ENCODE results near the gene NLGN1. TPM values are rescaled to one million over a fixed set of nuclear protein-coding genes. Genes with fewer than 3 reads are reported as not detected.

NLGN1 gene
- total RNA-seq, 1 experiment from 2014 or later, result 0.72 TPM

DNA sequence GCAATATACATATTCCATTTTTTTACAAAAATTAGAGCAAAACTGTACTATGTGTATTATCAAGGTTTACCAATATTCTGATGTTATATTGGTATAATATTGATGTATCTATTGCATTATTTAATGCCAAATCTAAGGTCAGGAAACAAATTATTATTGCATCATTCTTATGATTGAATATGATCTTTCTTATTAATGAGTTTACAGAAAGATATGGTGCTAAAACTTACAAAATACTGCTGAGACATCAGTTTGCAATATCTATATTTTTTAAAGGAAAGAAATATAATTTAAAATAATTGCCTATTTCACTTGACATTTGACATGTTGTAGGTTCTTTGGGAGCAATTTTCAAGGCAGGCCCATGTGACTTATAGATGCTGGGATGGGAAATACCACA, 357.6 kb downstream of the NLGN1 start:
- DNase-seq (ENCODE audit: low spot score), result no peak

DNA sequence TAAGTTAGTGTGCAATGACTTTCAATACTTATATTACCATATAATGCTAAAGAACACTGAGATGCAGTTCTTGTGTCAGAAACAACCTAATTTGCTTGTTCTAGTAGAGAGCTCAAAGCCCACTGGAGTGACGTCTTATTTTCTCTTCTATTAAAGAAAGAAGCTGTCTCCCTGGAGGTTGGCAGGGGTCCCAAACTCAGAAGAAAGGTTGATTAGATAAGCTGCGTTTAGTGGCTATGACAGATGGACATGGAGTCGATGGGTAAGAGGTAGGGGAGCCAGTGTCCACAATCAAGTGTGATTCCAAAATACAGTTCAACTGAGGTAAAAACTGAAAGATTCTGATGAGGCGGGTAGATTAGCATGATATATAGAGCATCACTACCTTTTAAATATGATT, 363.6 kb downstream of the NLGN1 start:
- DNase-seq (ENCODE audit: low spot score), result no peak

DNA sequence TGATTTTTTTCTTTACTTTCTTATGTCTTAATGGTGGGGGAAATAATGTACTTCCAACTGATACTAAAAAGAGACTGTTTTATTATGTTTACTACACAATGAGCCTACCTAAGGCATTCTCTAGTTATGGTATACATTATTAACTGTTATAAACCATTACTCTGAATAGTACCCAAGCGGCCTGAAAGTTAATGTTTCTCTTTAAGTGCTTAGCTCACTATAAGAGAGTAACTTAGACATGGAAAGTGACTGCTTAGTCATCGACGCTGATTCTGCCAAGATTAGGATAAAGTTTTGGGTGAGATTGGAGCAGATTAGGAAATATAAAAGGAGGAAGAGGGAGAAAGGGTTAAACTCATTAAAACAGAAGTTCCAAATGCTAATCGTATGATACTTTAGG, 365.0 kb downstream of the NLGN1 start:
- no peak for DNase-seq (ENCODE audit: low spot score)

DNA sequence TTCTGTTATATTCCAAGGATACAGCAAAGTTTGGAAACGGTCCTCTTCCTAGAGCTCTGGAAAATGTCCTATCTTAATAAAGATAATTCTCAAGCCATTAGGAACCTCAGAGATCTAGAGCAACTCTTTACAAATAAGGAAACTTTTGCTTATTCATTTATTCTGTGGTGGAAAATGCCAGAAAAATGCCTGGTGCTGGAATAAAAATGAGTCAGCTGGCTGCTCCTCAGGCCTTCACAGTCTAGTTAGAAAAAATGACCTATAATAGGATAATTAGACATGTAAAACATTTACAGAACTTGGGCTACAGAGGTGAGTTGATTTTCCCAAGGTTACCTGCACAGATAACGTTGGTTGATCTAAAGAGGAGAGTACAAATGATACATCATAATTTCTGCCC, 372.5 kb downstream of the NLGN1 start:
- no peak for DNase-seq (ENCODE audit: low spot score)

DNA sequence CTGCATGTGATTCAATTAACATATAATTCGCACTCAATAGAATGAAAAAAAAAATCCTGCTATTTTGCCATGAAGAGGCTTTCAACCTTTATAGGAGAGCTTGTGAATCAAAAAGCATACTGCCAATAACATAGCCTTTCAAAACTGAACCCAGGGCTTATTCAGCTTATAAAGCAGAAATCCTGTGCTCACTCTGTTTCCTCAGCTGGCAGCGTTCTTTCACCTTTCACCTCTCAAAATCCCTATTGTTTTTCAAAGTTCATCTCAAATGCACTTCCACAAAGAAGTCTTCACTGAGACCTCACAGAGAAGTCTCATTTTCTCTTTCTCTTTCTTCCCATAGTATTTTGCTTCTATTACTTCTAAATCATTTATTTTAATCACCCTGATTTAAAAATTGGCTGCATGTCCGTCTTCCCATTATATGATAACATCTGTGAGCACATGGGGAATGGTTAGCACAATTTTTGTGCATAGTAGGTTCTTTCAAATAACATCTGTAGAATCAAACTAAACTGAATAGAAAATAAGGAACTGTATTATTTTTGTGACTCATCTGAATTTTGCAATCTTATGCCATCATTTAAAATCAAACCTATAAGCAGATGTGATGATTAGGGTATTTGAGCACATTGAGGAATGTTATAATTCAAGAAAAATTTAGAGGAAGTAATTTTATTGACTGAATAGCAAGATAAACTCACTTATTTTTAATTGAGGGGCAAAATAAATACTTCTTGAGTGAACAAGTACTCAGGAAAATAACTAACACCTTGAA, 373.4 kb downstream of the NLGN1 start:
- no peak for DNase-seq (ENCODE audit: low spot score)

DNA sequence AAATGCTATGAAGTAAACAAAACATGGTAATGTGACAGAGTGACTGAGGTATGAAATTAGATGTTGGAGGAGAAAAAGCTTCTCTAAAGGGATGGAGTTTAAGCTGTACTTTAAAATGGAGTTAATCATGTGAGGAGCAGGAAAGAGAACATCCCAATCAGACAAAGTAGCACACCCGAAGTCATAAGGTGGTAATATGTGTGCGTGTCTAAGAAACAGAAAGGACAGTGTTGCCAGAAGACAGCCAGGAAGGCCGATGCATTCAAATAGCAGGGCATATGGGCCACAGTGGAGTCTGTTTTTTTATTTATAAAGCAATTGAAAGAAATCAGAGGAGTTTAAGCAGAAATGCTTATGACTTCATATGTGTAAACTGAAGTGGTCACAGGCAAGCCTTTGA, 376.3 kb downstream of the NLGN1 start:
- no peak for DNase-seq (ENCODE audit: low spot score)

DNA sequence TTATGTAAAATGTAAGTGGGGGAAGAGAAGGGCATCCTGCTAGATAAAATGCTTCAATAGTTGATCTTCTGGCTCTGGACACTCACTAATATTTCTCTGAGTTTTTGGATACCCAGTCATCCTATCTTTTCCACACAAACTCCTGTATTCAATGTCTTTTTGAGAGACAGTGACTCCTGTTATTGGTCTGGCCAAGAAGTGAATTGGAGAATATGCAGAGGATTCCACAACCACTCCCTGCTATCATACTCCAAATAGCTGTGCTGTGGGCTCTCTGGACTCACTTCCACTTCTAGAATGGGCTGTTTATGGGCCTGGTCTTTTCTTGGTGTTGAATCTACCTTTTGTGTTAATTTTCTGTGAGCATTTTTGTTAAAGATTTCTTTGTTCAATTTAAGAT, 376.8 kb downstream of the NLGN1 start:
- no peak for DNase-seq (ENCODE audit: low spot score)

DNA sequence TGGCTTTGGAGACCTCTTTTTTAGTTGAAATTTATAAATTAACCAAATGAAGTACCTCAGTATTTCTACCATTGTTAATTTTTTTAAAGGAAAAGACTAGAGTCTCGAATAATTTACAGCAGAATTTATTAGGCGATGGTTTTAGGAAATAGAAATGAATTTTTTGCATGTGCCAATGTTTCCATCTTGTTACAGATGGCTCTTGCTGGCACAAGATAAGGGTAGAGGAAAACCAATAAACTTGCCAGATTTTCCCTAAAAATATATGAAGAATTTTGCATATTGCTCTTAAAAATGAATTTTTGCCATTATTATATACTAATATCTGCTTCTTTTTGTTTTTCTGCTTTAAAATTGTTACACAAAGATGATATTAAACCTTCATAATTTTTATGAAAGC, 380.7 kb downstream of the NLGN1 start:
- DNase-seq (ENCODE audit: low spot score), result no peak

DNA sequence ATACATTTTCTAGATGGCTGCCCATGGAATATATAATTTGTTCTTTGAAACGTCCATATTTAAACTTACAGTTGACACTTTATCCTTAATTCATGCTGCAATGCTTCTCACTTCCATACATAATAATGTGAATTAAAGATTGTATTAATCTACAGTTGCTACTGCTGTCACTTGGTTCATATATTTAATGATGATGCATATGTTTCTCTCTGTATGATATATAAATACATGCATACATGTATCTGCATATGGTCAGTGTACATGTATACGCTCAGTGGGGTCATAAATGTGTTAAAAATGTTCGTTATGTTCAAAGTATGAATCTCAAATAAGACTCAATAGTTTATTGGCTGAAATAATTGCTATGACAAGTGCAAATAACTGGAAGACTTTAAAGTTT, 382.5 kb downstream of the NLGN1 start:
- DNase-seq (ENCODE audit: low spot score), result no peak

DNA sequence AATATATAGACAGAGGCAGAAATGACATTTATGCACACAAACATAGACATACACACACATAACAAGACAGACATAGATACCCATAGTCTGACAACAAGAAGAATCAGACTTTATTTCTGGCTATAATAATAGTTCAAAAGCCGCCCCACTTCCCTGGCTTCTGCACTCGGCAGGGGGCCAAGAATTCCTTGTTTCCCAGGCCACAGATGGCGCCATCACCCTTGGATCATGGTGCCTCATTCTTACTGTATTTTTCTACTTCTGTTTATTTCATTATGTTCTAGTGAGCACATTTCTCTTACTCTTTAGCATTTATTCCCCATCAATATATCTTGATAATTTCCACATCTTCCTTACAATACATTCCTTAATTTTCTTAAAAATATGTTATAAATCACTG, 387.5 kb downstream of the NLGN1 start:
- no peak for DNase-seq (ENCODE audit: low spot score)

DNA sequence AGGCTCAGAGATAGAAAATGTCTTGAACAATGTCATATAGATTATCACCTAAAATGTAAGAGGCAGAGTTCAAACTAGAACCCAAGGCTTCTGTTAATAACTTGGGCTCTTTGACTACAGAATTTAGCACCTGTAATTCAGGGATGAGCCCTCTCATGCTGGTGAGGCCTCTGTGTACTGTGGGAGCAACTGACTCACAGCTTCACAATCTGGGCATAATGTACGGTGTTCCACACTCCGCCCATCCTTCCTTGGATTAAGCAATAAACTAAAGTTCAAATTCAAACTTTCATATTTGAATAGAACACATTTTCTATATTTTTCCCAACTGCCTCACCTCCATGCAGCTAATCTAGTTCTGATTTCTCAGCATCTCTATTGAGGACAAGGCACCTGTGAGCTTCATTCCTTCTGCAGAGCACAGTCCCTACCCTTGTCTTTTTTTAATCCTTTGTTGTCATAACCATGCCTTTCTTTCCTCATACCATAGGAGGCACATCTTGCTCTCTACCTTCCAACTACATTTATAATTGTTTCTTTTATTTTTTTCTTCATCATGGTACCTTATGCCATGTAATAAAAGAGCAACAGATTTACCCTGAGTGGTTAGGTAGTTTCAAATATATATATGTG, 392.1 kb downstream of the NLGN1 start:
- no peak for DNase-seq (ENCODE audit: low spot score)

DNA sequence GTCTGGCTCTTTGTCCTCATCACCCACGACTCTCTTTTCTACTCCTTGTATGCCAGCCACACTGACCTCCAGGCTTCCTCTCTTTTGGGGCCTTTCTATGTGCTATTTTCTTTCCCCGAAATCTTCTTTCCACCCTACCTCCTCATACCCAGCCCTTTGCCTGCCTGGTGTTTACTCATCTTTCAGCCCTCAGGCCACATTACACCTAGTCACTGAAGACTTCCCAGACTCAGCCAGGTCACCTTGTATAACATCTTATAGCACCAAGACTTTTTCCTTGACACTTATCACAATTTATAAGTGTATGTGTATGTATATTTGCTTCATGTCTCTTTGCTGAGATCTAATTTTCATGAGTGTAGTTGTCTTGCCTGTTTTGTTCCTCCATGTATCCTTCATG, 396.4 kb downstream of the NLGN1 start:
- DNase-seq (ENCODE audit: low spot score), result no peak

DNA sequence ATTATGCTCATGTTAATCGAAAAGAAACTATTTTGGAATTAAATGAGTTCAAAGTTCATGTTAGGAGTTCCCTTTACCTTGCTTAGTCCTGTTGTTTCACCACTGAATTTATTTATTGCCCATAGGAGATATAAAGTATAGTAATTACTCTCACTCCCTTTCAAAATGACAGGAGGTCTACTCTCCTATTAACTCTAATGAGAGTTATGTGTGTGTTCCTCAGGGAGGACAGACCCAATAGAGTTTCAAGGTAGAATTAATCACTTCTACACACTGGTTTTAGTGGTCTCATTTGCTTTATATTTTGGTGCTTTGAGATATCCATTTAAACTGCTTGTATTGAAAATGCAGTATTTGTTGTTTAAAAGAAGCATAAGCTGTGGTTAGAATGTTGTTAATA, 398.9 kb downstream of the NLGN1 start:
- no peak for DNase-seq (ENCODE audit: low spot score)

DNA sequence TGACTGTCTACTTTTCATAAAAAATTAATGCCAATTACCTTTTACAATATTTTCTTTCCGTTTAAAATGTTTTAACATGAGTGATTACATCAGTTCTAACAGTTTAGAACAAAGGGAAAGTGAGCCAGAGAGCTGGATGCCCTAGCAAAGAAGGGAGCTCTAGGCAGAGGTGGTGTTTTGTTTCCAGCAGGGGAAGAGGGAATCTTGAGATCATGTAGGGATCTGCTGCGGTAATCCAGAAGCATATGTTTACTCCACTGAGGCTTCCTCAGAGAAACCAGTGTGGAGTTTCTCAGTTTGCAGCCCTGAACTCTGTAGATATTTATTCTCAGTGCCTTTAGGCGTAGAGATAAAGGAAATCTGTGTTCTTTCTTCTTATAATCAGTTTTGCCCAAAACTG, 399.3 kb downstream of the NLGN1 start:
- DNase-seq (ENCODE audit: low spot score), result no peak

DNA sequence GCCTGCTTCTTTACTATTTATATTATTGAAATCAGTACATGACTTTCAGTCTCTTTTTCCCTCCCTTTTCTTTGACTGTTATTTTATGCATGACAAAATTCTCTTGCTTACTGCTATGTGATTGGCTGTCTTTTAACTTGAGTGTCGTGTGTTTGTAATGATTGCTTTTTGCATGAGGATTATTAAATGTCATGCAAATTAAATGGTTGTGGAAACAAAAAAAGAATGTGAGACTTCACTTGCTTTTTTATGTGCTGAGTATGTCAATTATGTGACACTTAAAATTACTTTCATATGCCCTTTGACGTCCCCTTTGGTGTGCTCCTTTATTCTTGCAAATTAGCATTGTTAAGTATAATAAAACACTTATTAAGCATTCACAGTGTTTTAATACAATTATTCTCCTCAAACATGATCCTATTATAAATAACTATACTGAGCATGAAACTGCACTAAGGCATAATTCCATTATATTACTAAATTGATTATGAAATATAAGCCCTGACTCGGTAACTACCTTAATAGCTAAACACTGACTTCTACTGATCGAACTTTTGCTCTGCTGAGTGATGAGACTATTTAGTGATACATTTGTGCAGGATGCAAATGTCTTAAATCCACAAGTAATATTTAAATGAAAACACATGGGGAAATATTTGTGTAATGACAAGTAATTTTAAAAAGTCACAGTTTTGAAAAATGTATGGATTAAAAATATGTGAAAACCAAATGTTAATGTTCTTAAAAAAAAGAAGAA, 401.7 kb downstream of the NLGN1 start:
- no peak for DNase-seq (ENCODE audit: low spot score)

DNA sequence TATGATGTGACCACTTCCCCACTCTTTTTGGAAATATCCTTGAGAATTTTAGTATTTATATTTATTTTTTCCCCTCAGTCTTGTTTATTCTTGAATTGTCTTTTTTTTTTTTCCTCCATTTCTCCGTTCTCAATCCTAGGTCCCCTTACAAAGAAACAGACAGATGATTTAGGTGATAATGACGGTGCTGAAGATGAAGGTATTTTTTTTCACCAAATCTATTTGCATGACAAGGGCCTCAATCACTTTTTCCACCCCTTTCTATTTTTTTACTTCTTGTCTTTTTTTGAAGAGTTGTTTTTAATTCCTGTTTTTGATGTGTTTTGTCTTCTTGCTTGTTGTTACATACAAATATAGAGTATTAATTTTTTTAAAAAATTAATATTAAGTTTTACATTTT, 402.6 kb downstream of the NLGN1 start:
- no peak for DNase-seq (ENCODE audit: low spot score)

DNA sequence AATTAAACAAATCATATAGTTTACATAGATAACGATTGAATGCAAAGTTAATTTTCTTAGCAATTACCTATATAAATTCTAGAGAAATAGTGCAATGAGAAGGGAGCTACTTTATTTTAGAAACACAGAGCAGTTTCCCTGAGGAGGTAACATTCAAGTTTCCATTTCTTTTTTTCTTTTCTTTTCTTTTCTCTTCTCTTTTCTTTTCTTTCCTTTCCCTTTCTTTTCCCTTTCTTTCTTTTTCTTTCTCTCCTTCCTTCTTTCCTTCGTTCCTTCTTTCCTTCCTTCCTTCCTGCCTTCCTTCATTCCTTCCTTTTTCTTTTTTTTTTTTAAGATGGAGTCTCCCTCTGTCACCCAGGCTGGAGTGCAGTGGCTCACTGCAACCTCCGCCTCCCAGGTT, 417.3 kb downstream of the NLGN1 start:
- DNase-seq (ENCODE audit: low spot score), result no peak

DNA sequence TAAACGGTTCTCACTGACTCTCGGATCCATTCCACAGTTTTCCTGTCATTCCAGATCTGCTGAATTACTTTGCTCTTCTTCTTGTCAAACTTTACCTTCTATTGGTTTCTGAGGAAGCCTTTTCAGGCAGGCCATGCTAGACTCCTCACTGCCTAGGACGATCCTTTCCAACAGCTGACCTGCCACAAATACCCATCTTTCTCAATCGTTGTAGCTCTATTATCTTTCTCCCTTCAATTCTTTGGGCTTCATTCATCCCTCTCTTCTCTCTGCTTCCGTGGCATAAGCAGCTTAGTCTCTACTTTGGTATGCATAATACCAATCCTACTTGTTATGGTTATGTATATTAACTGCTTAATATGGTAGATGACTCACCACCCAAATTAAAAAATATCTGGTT, 421.8 kb downstream of the NLGN1 start:
- DNase-seq (ENCODE audit: low spot score), result no peak

DNA sequence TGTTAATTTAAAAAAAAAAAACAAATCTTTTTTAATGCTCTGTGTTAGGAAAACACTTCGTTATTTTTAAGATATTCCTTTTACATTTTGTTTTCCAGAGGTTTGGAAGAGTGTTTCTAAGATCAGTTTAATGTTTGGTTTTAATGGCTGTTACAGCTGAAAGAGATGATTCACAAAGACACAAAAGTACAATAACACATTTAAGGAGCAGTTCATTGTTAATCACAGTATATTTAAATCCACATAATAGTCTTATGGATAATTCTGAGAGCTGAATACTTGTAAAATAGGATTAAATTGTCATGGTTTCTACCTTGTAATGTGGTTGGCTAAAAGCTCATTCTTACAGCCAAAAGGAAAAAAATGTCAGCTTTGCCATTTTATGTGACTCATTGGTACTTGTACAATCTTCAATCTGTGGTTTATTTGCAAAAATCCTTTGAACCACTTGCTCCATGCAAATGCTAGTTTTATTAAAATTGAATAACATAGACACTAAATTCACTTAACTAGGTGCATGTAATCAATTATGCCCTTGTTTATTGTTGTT, 426.4 kb downstream of the NLGN1 start:
- peak; percentile 6 for DNase-seq (ENCODE audit: low spot score)

DNA sequence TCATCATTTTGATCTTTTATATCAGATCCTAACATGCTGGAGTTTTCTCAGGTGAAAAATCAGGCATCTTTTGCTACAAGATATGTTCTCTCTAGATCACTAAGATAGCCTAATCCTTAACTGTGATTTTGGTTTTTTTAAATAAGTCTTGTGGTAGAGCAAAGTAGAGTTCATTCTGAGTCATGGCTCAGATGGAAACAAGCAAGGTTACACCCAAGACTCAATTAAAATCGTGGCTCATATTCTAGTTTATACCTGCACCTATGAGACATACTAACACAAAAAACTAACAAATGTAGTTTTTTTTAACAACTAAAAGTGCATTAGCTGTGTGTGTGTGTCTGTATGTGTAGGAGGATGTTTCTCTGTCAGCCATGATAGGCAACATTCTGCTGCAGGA, 428.2 kb downstream of the NLGN1 start:
- DNase-seq (ENCODE audit: low spot score), result peak; percentile 41

DNA sequence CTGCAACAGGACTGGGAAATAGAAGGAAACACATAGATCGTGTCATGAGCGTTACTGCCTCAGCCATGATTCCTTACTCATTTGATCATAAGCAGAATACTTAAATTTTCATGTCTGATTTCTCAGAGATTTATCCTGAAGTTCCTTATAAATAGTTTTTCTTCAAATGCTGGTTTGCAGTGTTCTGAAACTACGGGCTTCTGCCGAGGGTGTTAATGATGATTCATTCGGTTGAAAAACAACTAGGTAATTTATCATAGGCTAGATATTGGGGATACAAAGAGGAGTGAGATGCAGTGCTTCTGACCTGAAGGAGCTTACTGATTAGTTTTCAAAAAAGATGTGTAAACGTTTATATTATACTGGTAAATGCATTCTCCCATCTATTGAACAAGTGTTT, 428.9 kb downstream of the NLGN1 start:
- no peak for DNase-seq (ENCODE audit: low spot score)

DNA sequence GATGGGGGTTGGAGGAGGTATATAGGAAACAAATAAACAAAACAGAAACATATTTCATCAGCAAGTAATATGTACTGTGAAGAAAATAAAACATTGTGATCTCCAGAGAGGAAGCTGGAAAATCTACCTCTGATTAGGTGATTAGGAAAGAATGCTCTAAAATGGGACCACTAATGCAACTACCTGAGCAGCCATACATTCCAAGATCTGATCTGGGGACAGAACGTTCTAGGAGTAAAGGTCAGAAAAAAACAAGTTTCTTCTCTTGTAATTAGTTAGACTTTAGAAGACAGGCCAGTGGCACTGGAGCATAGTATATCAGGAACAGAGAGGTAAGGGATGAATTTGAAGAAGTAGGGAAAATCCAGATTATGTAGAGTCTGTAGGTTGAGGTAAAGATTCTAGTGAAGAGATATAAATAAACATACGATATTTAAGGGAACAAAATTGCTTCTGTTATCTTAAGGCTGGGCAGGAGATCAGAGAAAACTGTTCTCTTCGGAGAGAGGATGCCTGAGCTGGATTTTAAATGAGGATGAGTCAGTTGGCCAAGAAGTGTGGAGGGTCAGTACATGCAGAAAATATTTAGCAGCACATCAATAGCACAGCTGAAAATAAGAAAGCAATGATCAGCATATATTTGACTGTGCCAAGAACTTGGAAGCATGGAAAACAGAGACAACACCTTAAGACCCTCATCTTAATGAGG, 429.5 kb downstream of the NLGN1 start:
- peak; percentile 29 for DNase-seq (ENCODE audit: low spot score)

All from A172 (cell line).